Hepatic stellate cell (primary cell): ENCODE measurements around the gene RAPGEF3.
A peak's percentile ranks its signal among the peaks of the same experiment; 100 is the strongest.

Experiments
- DNase-seq: peaks from one replicate; pipeline ENCODE4 v3.0.0; 2011; ENCODE audit warnings: low spot score

The RAPGEF3 gene

GRCh38 chr12:47742253-47742825 lies 16.3 kb downstream of the RAPGEF3 start:
- DNase-seq = peak; percentile 44

GRCh38 chr12:47741340-47741703 lies 17.4 kb downstream of the RAPGEF3 start:
- DNase-seq = no peak

GRCh38 chr12:47740606-47741339 lies 17.9 kb downstream of the RAPGEF3 start:
- DNase-seq = no peak

- no peak for DNase-seq
Observed at GRCh38 chr12:47739979-47740378, 18.7 kb downstream of the RAPGEF3 start.

- DNase-seq = no peak
Observed at GRCh38 chr12:47739297-47739696, 19.4 kb downstream of the RAPGEF3 start.

GRCh38 chr12:47737936-47738594 lies 20.6 kb downstream of the RAPGEF3 start:
- DNase-seq = no peak

GRCh38 chr12:47736877-47737676 lies 21.6 kb downstream of the RAPGEF3 start:
- peak; percentile 93 for DNase-seq

GRCh38 chr12:47736216-47736615 lies 22.5 kb downstream of the RAPGEF3 start:
- no peak for DNase-seq

GRCh38 chr12:47735649-47736048 lies 23.0 kb downstream of the RAPGEF3 start:
- no peak for DNase-seq

GRCh38 chr12:47734725-47735480 lies 23.8 kb downstream of the RAPGEF3 start:
- no peak for DNase-seq

GRCh38 chr12:47733142-47733541 lies 25.5 kb downstream of the RAPGEF3 start:
- DNase-seq = no peak

GRCh38 chr12:47732504-47732903 lies 26.2 kb downstream of the RAPGEF3 start:
- DNase-seq = no peak

GRCh38 chr12:47731723-47732122 lies 27.0 kb downstream of the RAPGEF3 start:
- no peak for DNase-seq

GRCh38 chr12:47730341-47730744 lies 28.3 kb downstream of the RAPGEF3 start:
- no peak for DNase-seq

- no peak for DNase-seq
Observed at GRCh38 chr12:47729233-47729632, 29.4 kb downstream of the RAPGEF3 start.

GRCh38 chr12:47725893-47726292 lies 32.8 kb downstream of the RAPGEF3 start:
- DNase-seq = peak; percentile 84

GRCh38 chr12:47725091-47725772 lies 33.4 kb downstream of the RAPGEF3 start, which contains the start of gene ENDOU:
ENDOU (minus strand) TSS chr12:47725490; CDS start chr12:47725413, 77 bp downstream.
- no peak for DNase-seq

GRCh38 chr12:47722941-47723631 lies 35.6 kb downstream of the RAPGEF3 start:
- DNase-seq = no peak

- no peak for DNase-seq
Observed at GRCh38 chr12:47722136-47722834, 36.4 kb downstream of the RAPGEF3 start.

- no peak for DNase-seq
Observed at GRCh38 chr12:47721431-47721973, 37.2 kb downstream of the RAPGEF3 start.
